Amygdala (tissue), 56 donors: ENCODE data around the gene CNTNAP2.
A peak's percentile ranks its signal among the peaks of the same experiment; 100 is the strongest.

Experiments
- DNase-seq, 56 donors: peaks; one replicate each; lab custom pipeline; 2025; lab: John Stamatoyannopoulos, UW

The CNTNAP2 gene

DNA sequence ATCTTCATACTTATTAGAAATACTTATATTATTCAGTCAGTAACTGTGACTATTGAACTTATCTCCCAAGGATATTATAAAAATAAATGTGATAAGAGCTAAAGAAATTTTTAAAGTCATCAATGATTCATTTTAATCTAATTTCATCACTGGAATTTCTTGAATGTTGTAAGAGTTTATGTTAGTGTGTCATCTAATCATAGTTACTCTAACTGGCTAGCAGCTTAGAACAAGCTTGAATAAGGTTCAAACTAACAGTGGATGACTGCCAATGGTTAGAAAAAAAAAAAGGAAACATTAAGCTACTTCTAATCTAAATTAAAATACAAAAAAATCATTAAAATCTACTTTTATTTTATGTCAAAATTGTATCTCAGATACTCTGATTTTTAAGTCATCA, 1066.3 kb downstream of the CNTNAP2 start:
- DNase-seq: no peak

DNA sequence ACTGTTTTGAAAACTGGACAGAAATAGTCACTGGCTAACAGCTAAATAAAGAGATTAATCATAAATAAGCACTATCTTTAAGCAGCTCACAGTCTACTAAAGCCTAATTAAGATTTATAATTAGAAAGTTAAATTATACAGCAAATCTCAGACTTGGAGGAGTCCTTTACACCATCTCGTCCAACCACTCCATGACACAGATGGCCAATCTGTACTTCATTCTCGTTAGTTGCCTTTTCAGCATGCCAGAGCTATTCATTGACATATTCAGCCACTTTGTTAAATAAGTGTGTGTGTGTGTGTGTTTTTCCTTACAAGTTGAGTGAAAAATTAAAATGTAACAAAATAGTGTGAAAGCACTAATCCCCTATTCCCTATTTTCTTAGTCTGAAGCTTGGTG, 1066.7 kb downstream of the CNTNAP2 start:
- DNase-seq: no peak

DNA sequence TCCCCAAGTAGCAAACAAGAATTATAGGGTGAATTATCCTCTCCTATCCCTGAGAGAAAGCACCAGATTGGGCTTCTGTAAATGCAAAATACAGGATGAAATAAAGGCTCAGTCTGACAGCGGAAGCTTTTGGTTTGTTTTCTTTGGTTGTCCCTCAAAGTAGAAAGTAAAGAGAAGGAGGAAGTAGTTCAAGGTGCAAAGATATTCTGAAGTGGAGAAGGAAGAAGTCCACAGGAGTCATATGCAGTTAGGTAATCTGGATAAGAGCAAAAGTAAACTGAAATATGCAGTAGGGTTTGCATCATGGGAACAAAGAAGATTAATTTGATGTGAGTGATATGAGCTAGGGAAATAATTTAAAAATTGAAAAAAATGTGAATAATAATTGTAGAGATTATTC, 1071.9 kb downstream of the CNTNAP2 start:
- DNase-seq: no peak

DNA sequence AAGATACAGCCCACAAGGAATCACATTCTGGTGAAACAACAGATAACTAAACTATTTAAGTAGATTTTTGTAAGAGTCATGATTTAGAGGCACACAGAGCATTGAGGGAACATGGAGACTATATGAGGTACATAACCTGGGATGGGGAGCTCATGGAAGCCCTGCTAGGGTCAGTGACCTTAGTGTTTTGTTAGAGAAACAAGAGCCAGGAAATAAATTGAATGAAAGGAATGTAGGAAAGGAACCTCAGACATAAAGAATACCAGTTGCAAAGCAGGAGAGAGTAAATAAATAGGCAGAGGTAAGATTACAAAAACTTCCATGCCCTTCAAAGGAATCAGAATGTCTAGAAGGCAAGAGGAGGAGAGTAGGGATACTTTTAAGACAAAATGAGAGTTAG, 1076.9 kb downstream of the CNTNAP2 start:
- DNase-seq: no peak

DNA sequence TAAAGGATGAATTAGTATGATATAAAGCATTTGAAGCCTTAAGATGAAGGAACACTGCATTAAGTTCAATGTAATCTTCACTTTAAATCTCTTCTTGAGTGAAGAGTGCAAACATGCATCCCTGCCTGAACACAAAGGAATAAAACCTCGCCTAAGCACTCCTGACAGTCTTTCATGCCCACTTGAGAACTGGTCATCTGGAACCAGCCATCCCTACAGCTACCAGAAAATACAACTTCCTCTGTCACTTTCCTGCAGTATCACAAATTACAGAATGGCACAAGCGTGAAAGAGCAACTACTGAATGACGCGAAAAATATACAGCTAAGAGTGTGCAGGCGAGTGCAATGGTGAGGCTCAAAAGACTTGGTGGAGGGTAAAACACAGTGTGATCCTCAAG, 1079.9 kb downstream of the CNTNAP2 start:
- no peak for DNase-seq

DNA sequence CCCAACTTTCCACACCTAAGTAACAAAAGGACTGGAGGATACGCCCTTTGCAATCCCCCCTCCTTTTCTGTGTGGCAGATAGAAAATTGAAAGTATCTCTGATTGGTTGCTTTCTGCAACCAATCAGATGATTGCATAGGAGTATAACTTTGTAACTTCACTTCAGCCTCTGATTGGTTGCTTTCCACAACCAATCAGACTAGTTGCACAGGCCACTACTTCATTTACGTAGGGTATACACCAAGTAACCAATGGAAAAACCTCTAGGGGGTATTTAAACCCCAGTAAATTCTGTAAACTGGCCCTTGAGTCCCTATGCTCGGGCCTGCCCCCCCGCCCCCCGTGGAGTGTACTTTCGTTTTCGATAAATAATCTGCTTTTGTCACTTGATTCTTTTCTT, 1080.4 kb downstream of the CNTNAP2 start:
- no peak for DNase-seq

DNA sequence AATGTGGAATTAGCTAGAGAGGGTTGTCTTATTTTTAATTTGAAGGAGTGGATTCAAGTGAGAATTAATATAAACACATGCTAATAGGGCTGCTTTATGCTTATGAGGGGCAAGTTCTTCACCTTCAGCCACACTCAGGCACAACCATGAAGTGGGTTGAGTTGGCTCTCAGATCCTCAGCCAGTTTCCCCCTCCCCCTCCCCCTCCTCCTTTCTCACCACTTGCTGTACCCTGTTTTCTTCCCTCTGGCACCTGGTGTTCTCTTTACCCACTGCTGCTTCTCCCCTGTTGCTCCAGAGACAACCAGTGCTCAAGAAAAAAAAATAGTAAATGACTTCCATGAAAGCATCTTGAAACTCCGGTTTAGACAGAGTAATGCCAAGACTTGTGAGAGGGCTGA, 1083.3 kb downstream of the CNTNAP2 start:
- DNase-seq: no peak

DNA sequence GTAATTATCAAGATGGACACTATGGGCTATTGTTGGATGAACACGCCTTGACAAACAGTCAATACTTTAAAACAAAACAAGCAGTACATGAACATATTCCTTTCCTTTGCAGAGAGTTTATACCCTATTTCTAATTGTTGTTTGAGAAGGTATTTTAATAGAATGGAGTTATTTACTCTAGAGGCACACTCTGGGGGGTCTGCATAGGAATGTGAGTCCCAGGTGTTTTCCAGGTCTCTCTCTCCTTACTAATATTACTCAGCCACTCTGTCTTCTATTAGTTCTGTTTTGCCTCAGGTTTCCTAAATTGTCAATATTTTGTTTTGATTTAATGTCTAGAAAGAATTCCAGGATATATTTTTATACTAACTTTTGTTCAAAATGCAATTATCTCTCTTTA, 1091.4 kb downstream of the CNTNAP2 start:
- DNase-seq: no peak

DNA sequence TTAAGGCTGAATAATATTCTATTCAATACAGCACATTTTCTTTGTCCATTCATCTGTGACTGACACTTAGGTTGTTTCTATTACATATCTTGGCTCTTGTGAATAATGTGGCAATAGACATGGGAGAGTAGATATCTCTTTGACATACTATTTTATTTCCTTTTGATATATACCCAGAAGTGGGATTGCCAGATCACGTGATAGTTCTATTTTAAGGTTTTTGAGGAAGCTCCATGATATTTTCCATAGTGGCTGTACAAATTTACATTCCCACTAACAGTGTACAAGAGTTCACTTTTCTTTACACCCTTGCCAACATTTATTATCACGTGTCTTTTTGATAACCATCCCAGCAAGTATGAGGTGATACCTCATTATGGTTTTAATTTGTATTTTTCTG, 1114.7 kb downstream of the CNTNAP2 start:
- DNase-seq: no peak

DNA sequence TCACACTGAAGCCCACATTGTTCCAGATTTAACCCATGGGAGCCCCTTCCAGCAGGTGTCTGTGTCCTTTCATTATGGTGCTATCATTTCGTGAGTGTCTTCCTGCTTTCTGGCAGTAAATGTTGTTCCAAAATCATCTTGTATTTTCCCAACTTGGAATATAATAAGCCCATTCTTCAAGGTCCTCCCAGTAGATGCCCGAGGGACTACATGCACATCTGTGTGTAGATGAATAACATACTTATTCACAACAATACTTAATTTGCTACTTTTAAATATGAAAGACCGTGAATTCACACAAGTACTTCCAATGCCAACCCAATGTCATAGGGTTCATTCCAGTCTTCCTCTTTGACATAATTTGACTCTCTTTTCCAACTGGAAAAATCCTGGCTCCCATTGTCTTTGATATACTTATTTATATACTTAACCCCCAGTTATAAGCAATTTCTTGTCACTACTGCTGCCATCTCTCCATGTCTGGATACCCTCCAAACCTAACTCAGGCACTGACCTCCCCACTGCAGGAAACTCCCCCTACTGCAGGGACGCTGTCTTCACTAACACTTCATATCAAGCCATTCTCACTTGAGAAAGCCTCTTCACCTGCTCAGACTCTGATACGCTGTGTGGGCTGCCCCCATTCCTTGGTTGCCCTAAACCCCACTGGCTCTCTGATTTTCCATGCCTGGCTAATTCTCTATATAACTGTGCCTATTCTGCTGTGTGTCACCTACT, 1119.2 kb downstream of the CNTNAP2 start:
- DNase-seq: no peak

DNA sequence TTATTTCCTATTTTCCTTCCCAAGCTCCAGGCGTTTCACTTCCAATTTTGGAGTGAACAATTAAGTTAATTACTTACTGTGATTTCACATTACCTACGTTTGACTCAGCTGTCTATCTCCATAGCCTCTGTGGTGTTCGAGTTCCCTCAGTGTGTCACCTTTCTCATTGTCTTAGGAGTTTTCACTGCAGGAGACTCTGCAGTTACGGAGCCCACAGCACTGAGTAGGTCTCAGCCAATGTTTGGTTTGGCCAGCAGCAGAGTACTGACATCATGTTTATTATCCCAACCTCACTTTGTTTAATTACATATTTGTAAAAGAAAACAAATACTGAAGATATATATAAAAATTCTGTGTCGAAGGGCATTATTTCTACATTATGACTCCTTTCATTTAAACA, 1123.9 kb downstream of the CNTNAP2 start:
- no peak for DNase-seq

DNA sequence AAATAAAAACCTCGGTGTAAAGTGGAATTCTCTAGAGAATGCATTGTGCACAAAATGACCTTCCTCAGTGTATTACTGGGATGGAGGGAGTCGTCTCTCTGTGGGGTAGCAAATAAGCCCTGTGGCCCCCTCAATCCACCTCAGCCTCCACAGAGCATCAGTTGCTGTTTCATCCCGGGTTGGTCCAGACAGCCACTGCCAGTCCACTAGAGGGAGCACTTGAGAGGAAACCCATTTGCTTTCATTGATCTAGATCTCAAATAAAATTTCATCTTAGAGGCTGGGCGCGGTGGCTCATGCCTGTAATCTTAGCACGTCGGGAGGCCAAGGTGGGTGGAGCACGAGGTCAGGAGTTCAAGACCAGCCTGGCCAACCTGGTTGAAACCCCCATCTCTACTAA, 1128.7 kb downstream of the CNTNAP2 start:
- peak in 13 of 56 donors; percentile 1 to 49 (median 5) for DNase-seq

DNA sequence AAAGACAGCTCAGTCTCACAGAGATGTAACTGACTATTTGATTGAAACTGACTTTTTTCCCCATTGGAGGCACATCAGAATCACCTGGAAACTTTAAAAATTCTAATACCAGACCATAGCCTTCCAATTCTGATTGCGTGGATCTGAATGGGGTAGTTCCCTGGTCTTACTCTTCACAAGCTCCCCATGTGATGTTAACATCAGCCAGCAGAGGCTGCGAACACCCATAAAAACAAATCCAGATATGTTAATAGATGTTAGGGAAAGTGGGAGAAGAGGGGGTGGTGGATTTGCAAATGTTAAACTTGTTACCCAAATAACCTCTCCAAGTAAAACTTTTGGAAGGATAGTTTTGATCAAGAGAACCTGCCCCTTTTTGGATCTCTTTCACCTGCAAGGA, 1133.4 kb downstream of the CNTNAP2 start:
- peak in 2 of 56 donors; percentile 2 for DNase-seq

DNA sequence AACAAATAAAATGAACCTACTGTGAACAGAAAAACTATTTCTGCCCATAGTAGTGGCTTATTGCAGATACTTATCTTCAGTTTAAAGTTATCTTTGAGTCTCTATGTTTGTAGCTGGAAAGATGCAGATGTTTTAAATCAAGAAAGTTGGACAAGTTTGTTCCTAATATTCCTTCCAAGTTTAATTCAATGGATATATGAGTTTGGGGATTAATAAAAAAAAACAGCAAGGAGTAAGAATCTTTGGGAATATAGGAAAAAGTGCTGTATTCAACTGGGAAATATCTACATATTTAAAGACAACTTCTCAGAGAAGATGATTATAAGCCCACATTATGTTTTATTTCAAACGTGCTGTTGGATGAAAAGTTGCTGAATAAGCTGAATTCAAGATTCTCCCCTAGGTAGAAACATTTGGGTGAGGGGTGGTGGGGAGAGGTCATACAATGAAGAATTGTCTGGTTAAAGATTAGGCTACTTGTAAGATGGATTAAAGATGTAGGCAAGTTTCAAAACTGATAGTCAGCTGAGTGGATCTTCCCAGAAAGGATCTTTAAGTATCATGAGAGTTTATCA, 1135.2 kb downstream of the CNTNAP2 start:
- no peak for DNase-seq

DNA sequence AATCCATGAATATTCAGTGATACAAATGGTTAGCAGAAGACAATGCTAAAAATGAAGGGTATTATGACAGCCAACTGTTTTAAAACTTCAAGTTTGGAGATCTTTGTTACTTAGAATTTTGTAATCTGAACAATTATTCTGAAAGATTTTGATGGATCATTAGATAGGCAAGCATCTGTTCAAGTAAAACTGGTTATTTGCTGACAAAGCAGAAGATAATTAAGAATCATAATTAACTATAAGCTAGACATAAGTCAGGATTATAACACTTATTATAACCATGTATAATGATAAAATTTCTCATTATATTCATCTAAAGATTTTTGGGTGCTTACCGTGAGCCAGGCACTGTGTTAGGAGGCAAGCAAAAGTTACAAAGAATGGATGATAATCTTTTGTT, 1145.1 kb downstream of the CNTNAP2 start:
- no peak for DNase-seq

DNA sequence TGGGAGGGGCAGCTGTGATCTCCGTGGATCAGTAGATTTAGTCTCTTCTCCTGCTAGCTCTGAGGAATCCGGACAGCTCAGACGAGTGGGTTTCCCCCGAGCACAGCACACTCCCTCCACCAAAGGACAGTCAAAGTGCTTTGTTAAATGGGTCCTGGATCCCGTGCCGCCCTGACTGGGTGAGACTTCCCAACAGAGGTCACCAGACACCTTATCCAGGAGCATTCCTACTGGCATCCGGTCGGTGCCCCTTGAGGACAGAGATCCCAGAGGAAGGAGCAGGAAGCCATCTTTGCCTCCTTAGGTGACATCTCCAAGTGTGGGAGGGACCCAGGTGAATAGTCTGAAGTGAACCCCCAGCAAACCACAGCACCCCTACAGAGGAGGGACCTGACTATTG, 1148.9 kb downstream of the CNTNAP2 start:
- no peak for DNase-seq

DNA sequence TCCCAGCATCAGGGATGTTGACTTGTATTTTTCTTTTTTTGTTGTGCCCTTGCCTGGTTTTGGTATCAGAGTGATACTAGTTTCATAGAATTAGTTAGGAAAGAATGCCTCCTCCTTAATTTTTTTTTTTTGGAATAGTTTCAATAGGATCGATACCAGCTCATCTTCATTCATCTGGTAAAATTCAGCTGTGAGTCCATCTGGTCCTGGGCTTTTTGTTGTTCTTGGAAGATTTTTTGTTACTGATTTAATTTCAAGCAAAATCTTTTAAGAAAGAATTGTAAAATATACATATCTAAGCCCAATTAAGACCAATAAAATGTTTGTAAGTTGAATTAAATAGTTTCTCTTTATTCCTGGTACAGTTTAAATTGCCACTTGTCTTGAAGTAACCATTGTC, 1159.5 kb downstream of the CNTNAP2 start:
- DNase-seq: no peak

DNA sequence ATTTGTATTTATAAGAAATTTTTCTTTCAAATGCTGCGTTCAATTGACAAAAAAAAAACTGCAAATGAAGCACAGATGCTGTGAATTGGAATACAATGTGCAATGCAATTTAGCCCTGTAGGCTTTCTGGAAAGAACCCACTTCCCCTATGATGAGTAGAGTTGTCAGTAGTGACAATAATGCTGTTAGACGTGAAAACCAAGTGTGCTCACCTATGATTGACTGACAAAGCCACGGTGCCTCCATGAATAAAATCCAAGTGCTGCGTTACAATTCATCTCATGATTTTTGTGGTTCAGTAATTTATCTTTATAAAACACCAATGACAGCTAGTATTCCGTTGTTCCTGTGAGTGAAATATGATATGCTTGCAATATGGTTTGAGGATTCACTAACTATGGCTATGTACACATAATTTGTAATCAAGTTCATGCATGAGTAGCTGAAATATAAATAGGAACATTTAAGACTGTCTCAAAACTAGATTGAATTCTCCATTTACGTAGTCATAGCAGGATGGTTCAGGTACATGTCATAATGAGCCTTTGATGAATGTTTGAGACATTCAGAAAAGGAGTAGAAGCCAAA, 1160.3 kb downstream of the CNTNAP2 start:
- no peak for DNase-seq

DNA sequence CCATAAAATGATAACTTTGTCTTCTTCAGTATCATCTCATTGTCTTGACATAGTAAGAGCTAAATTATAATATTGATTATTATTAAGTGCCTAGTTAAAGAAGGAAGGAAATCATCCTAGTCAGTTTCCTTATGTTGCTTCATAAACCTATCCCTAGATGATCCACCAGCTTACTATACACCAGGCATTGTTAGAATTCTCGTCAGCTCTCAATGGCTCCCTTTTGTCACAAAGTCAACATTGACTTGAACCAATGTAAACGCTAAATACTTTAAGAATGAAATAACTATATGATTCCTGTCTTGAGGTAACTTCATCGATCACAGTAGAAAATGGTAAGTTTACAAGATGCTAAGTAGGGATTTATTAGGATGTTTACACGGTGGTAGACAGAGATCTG, 1162.9 kb downstream of the CNTNAP2 start:
- no peak for DNase-seq

DNA sequence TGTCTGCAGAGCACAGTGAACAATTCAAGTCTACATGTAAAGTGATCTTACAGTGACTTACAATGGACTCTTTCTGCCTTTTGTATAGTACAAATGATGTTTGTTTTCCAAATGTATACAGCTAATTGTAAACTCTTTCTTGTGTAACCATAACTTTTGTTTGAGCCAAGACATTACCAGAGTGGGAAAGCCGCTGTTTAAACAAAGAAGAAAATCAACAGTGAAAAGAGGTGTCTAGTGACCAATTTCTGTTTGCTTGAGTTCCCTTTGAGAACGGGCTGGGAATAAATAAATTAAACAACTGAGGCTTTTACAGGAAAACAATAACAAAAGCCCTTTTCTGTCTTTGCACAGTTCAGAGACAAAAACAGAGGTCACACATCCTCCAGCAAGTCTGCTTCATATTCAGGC, 1163.4 kb downstream of the CNTNAP2 start:
- peak in 4 of 56 donors; percentile 15 to 33 (median 26) for DNase-seq

DNA sequence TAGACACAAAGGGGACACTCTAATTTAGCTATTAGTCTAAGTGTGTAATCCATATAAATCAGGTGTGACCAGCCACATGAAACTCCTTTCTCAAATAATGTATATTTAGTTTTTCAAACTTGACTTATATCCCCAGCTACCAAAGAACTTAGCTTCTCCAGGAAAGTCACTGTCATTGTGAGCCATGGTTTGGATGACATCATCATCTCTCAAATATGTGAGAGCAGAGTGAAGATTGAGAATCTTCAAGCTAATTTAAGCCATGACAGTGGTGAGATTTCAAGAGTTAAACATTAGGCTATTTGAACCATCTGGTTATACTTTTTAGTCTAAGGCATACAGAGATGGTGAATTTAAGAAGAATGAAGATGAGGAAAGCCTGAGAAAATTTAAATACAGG, 1165.6 kb downstream of the CNTNAP2 start:
- DNase-seq: no peak

DNA sequence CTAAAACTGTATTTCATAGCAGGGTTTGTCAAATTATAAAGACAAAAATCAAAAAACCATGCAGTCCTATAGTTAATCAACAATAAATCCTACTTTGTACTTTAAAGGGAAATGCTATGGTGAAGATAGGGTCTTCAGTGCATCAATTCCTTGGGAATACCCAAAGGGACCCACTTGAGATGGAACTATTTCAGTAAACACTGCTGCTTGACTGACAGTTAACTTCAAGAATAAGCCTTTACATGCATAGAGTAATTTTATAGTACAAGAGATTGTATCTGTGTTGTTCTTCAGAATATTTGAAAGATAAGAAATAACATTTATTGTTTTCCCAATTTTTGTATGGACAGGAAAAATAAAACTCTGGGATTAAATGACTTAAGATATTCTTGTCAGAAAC, 1179.6 kb downstream of the CNTNAP2 start:
- no peak for DNase-seq
